UCSD-AML1 (cell line): ENCODE results near the gene IMP4.
A peak's percentile ranks its signal among the peaks of the same experiment; 100 is the strongest.

Experiments
- DNase-seq: peaks from one replicate; lab custom pipeline; 2025; ENCODE audit not compliant: unreplicated experiment; lab: John Stamatoyannopoulos, UW

IMP4 gene

DNA sequence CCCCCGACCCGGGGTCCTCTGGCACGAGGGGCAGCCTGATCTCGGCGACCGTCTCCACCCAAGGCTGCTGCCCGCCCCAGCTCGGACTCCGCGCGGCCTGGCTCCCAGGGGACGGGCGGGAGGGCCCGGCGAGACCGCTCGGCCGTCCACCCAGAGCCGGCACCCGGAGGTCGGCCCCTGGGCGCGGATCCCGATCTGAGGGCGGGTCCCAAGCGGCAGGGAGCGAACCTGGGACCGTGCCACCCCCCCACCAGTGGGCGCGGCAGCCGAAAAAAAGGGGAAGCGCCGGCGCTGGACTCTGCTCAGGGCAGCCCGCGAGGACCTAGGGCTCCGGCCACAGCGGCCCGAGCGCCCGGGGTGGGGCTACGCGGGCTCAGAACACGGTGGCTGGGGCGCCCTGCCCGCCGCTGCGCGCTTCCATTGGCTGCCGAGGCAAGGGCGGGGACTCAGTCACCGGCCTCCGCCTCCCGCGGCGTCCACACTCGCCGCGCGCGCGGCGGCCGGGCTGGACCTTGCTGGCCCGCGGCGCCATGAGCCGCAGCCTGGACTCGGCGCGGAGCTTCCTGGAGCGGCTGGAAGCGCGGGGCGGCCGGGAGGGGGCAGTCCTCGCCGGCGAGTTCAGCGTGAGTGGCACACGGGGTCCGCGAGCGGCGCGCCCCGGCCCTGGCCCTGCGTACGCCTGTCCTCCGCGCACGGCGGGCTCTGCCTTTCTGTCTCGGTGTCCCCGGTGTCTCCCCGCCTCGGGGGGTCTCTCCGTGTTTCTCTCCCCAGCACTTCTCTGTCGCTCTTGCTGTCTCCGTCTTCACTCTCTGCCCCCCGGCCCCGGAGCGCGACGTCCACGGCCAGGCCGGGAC lies 13.1 kb downstream of the IMP4 start, which contains the start of gene PTPN18:
Gene PTPN18 (plus strand): TSS at position 479 of the 854 bp plus-strand sequence. CDS start 52 bp downstream, at position 531.
- peak; percentile 86 for DNase-seq

DNA sequence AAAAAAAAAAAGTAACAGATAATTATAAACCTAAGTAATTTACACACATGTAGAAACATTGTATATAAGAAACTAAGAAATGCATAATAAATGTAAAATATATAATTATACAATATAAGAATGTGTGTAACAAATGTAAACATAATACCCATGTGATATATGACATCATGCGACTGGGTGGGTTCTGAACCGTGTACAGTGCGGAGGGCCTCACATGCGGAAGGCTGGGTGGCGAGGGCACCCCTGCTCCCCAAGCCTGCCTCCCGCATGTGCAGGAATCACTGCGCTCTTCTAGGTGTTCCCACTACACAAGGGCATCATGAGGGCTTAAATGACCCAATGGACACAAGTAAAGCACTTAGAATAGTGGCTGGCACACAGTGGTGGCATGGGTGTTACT lies 15.2 kb downstream of the IMP4 start:
- no peak for DNase-seq

DNA sequence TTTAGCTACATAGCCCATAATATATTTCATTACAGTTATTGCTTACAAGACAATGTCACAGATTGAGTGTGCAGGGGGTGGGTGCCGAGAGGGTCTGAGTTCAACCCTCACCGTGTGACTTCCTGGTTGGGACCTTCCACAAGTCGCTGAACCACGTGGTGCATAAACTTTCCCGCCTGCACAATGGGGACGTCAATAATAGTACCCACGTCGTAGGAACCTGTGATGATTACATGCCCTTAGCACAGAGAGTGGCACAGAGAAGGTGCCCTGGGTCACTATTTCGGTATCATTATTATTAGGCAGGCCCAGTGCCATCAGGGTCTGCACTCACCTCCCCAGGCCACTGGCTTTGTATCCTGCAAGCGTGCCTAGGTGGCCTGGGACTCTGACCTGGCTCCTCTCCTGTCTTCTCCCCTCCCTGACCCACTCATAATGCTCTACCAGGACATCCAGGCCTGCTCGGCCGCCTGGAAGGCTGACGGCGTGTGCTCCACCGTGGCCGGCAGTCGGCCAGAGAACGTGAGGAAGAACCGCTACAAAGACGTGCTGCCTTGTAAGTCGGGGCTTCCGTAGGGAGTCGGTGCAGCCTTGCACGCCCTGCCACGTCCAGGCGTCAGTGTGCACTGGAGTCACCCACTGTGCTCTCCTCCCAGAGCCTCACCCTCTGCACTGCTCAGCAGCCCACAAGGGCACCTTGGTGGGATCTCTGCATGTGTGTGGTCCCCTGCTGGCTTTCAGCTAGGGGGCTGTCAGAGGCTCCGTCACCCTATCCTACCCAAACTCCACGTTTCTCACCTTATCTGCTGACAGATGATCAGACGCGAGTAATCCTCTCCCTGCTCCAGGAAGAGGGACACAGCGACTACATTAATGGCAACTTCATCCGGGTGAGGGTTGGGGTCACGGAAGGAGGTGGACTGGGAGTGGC lies 16.0 kb downstream of the IMP4 start:
- DNase-seq = no peak

- DNase-seq = no peak
These were observed 16.8 kb downstream of the IMP4 start for GRCh38 chr2:130359466-130359865.

DNA sequence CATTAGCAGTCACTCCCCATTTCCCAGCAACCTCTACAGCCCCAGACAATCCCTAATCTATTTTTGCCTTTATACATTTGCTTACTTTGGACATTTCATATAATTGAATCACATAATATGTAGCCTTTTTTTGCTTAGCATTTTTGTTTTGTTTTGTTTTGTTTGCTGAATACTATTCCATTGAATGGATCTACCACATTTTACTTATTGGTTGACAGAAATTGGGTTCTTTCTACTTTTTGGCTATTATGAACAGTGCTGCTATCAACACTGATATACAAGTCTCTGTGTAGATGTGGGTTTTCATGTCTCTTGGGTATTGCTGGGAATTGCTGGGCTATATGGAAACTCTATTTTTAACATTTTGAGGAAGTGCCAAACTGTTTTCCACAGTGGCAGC lies 20.8 kb downstream of the IMP4 start:
- no peak for DNase-seq

- DNase-seq = no peak
These were observed 22.4 kb downstream of the IMP4 start for GRCh38 chr2:130365075-130365474.

DNA sequence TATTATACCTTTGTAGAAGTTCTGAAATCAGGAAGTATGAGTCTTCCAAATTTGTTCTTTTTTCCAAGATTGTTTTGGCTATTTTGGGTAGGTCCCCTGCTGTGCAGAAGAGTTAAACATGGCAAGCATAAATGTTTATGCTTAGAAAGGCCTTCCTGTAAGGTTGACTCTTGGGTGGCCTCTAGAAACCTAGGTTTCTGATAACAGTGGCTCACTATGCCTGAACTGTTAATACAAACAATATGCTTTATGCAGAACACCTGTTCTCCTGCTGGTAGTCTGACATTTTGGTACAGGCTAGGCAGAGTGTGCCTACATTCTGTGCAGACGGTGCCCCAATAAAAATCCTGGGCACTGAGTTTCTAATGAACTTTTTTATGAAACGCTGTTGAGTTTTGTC lies 23.3 kb downstream of the IMP4 start:
- no peak for DNase-seq

GRCh38 chr2:130366720-130367119 lies 24.0 kb downstream of the IMP4 start:
- DNase-seq = no peak

GRCh38 chr2:130368786-130369185 lies 26.1 kb downstream of the IMP4 start:
- DNase-seq = no peak

GRCh38 chr2:130369311-130369964 lies 26.7 kb downstream of the IMP4 start:
- DNase-seq = no peak

DNA sequence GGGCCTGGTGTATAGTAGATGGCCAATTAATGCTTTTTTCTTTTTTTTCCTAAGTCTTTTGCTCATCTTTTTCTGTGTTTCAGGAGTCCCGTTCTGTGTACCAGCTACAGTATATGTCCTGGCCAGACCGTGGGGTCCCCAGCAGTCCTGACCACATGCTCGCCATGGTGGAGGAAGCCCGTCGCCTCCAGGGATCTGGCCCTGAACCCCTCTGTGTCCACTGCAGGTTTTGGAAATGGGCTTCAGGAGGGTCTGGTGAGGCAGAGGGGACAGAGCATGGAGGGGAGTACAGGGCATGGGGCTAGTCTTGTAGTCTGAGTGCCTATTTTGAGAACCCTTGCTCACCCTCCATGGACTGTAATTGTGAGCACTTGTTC lies 27.3 kb downstream of the IMP4 start:
- DNase-seq = no peak

DNA sequence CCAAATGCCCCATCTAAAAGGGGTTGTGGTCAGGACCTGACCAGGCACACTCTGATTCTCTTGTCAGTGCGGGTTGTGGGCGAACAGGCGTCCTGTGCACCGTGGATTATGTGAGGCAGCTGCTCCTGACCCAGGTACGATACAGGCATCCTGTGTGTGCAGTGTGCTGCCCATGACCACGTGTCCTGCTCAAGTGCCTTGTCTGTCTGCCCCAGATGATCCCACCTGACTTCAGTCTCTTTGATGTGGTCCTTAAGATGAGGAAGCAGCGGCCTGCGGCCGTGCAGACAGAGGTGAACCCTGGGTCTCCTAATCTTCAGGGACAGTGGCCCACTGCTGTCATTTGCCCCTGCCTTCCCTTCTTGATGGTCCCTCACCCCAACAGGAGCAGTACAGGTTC lies 27.8 kb downstream of the IMP4 start:
- DNase-seq = no peak

DNA sequence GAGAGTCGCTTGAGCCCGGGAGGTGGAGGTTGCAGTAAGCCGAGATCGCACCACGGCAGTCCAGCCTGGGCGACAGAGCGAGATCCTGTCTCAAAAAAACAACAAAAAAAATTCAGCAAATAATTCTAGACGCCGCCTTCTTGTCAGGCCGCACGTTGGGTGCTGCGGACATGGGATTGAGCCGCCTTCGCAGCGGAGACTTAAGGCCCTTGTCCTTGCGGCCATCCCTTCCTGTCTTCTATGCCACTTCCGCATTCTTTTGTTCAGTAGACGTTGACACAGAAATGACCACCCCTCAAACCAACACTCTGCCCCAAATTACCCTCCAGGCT lies 29.0 kb downstream of the IMP4 start:
- no peak for DNase-seq

- peak; percentile 87 for DNase-seq
These were observed 29.5 kb downstream of the IMP4 start for GRCh38 chr2:130372055-130372832.

GRCh38 chr2:130372833-130373807 lies 30.4 kb downstream of the IMP4 start:
- no peak for DNase-seq

DNA sequence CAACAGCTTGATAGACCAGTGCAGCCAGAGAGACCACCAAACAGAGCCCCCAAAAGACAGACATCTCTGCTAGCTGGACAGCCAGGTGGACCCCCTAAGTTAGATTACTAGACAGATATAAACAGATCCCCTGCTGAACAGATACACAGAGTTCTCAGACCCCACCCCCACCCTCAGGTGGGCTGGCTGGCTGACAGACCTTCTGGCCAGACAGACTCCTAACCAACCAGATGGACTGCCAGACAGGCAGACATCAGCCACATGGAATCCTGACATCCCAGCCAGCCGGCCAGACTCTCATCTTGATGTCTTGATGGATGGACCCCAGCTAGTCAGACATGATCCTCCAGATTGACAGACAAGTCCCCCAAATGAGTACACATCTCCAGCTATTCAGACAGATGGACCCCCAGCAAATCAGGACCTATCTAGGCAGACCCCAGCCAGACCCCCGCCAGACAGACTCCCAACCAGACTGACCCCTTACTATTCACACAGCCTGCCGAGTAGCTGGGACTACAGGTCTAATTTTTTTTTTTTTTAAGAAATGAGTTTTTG lies 31.2 kb downstream of the IMP4 start:
- DNase-seq = no peak

- DNase-seq = no peak
These were observed 32.0 kb downstream of the IMP4 start for GRCh38 chr2:130374587-130375290.
